GM12801 (cell line): ENCODE results near the gene IFT74.

Experiments
- CTCF ChIP-seq: IDR thresholded peaks from one replicate; pipeline ENCODE4 v1.5.1; 2011; ENCODE audit warnings: control low read depth; ENCODE audit not compliant: insufficient read length; ENCODE audit errors: extremely low read depth

The IFT74 gene

GRCh38 chr9:26939955-26940711 lies 16.1 kb upstream of the IFT74 start:
- no peak for TF ChIP-seq CTCF

GRCh38 chr9:26940779-26941178 lies 15.4 kb upstream of the IFT74 start:
- no peak for TF ChIP-seq CTCF

GRCh38 chr9:26945591-26945990 lies 10.6 kb upstream of the IFT74 start:
- TF ChIP-seq CTCF, result no peak

- no peak for TF ChIP-seq CTCF
Measured at GRCh38 chr9:26946753-26947727, 9.2 kb upstream of the IFT74 start, which contains the start of gene PLAA. Gene PLAA (minus strand): TSS chr9:26947242. CDS start chr9:26947045, 197 bp downstream.

- TF ChIP-seq CTCF, result no peak
Measured at GRCh38 chr9:26947736-26948135, 8.5 kb upstream of the IFT74 start.

- TF ChIP-seq CTCF, result no peak
Measured at GRCh38 chr9:26949637-26950069, 6.6 kb upstream of the IFT74 start.

- no peak for TF ChIP-seq CTCF
Measured at GRCh38 chr9:26950521-26950920, 5.7 kb upstream of the IFT74 start.
